ENCODE measurements around the gene PPP1R2.
"Not testable (repeated sequence)": the region's sequence is repeated elsewhere in the genome, so short reads cannot be mapped to it uniquely, and the experiment has no call there.

PPP1R2 gene

GRCh38 chr3:195535293-195535692, 7.8 kb downstream of the PPP1R2 start:
- DNase-seq, result no peak

GRCh38 chr3:195532834-195533233, 10.3 kb downstream of the PPP1R2 start:
- no peak for DNase-seq

- no peak for DNase-seq
Observed at GRCh38 chr3:195532345-195532744, 10.8 kb downstream of the PPP1R2 start.

- DNase-seq, result no peak
Observed at GRCh38 chr3:195531683-195532082, 11.4 kb downstream of the PPP1R2 start.

- DNase-seq, result no peak
Observed at GRCh38 chr3:195526492-195526891, 16.6 kb downstream of the PPP1R2 start.

GRCh38 chr3:195524171-195524896, 18.8 kb downstream of the PPP1R2 start:
- DNase-seq, result no peak

- DNase-seq, result no peak
Observed at GRCh38 chr3:195522254-195523023, 20.7 kb downstream of the PPP1R2 start.

GRCh38 chr3:195517030-195517429, 26.1 kb downstream of the PPP1R2 start:
- DNase-seq, result no peak

- DNase-seq, result not testable (repeated sequence)
Observed at GRCh38 chr3:195514610-195515235, 28.4 kb downstream of the PPP1R2 start.

- no peak for DNase-seq
Observed at GRCh38 chr3:195512798-195513345, 30.3 kb downstream of the PPP1R2 start.

GRCh38 chr3:195511136-195511535, 32.0 kb downstream of the PPP1R2 start:
- no peak for DNase-seq

GRCh38 chr3:195508185-195508584, 34.9 kb downstream of the PPP1R2 start:
- no peak for DNase-seq

- no peak for DNase-seq
Observed at GRCh38 chr3:195475614-195476013, 67.5 kb downstream of the PPP1R2 start.

GRCh38 chr3:195475116-195475515, 68.0 kb downstream of the PPP1R2 start:
- DNase-seq, result not testable (repeated sequence)

GRCh38 chr3:195468841-195469240, 74.3 kb downstream of the PPP1R2 start:
- DNase-seq, result no peak

- DNase-seq, result no peak
Observed at GRCh38 chr3:195468391-195468776, 74.7 kb downstream of the PPP1R2 start.

GRCh38 chr3:195467641-195468390, 75.3 kb downstream of the PPP1R2 start:
- DNase-seq, result no peak

- no peak for DNase-seq
Observed at GRCh38 chr3:195466251-195466650, 76.9 kb downstream of the PPP1R2 start.

Measured in left hindlimb (tissue), 1 donor.